Mammary epithelial cell (primary cell): ENCODE measurements around the gene PIGW.

Experiments
- CTCF ChIP-seq, 2 donors: IDR thresholded peaks in 1 of 2; conservative IDR thresholded peaks in 1 of 2; 2 replicates each; pipeline ENCODE4 v1.5.1; 2011 to 2012; ENCODE audit warnings: inconsistent platforms in 2 of 2, low read length in 2 of 2, mild to moderate bottlenecking in 2 of 2, control low read depth in 1 of 2, low read depth in 1 of 2; ENCODE audit not compliant: insufficient read depth in 1 of 2; ENCODE audit errors: extremely low read depth in 1 of 2
- EZH2 ChIP-seq: IDR thresholded peaks from 2 replicates; pipeline ENCODE4 v1.6.1; 2012; ENCODE audit warnings: low read length, inconsistent platforms, borderline replicate concordance

- TF ChIP-seq CTCF (conservative IDR thresholded peaks at IDR 0.05 in 1 of 2, IDR thresholded peaks at IDR 0.05 in 1 of 2; ENCODE audit: extremely low read depth in 1 of 2, insufficient read depth in 1 of 2, low read depth in 1 of 2, low read length in 2 of 2) (no peak), EZH2 (no peak)
Measured at GRCh38 chr17:36494674-36495073, 40.1 kb upstream of the PIGW start.
